Heart left ventricle (tissue), 16 donors: ENCODE results near the gene SHISA5. TPM values are rescaled to one million over a fixed set of nuclear protein-coding genes. Genes with fewer than 3 reads are reported as not detected.

Experiments used
- ATAC-seq, 4 donors: fragments of 200-7000 bp; cut with Tn5 transposase; one replicate each; pipeline ENCODE4 v1.9.1; 2020 to 2022; ENCODE audit warnings: moderate library complexity in 4 of 4, mild to moderate bottlenecking in 3 of 4, moderate number of reproducible peaks in 1 of 4
- DNase-seq, 5 donors: peaks; one replicate each; pipeline ENCODE4 v3.0.0-alpha.2; 2020
- H3K27ac ChIP-seq, 12 donors: fragments of 200-600 bp; sonication (generic) in 4 of 12; one replicate each; pipeline versions ENCODE4 v1.5.0 to v1.8.0; 2016 to 2022; ENCODE audit warnings: mild to moderate bottlenecking in 2 of 12
- H3K27me3 ChIP-seq, 9 donors: fragments of 200-600 bp; sonication (generic) in 2 of 9; one replicate each; pipeline versions ENCODE4 v1.5.1 to v1.8.0; 2016 to 2022; ENCODE audit warnings: mild to moderate bottlenecking in 3 of 9
- H3K36me3 ChIP-seq, 9 donors: fragments of 200-600 bp; sonication (generic) in 2 of 9; one replicate each; pipeline versions ENCODE4 v1.5.0 to v1.8.0; 2018 to 2022; ENCODE audit warnings: mild to moderate bottlenecking in 2 of 9
- H3K4me1 ChIP-seq, 12 donors: fragments of 200-600 bp; sonication (generic) in 4 of 12; one replicate each; pipeline versions ENCODE4 v1.5.0 to v1.8.0; 2016 to 2022; ENCODE audit warnings: mild to moderate bottlenecking in 3 of 12
- H3K4me3 ChIP-seq, 12 donors: fragments of 200-600 bp; sonication (generic) in 4 of 12; one replicate each; pipeline versions ENCODE4 v1.5.0 to v1.8.0; 2017 to 2022; ENCODE audit warnings: mild to moderate bottlenecking in 9 of 12, moderate library complexity in 4 of 12
- H3K9me3 ChIP-seq, 12 donors: fragments of 200-600 bp; sonication (generic) in 4 of 12; one replicate each; pipeline versions ENCODE4 v1.5.0 to v1.8.0; 2016 to 2022; ENCODE audit warnings: mild to moderate bottlenecking in 1 of 12
- CTCF ChIP-seq, 12 donors: fragments of 200-600 bp; sonication (generic) in 4 of 12; IDR thresholded peaks; one replicate each; pipeline versions ENCODE4 v1.5.0 to v1.8.0; 2018 to 2022; ENCODE audit warnings: antibody characterized with exemption in 12 of 12, mild to moderate bottlenecking in 5 of 12
- POLR2A ChIP-seq, 2 donors: fragments of 450-650 bp; IDR thresholded peaks; one replicate each; pipeline ENCODE4 v1.6.1; 2017; ENCODE audit warnings: antibody characterized with exemption in 2 of 2, mild to moderate bottlenecking in 2 of 2, moderate library complexity in 2 of 2
- WGBS, 4 donors: extraction: QIAGEN DNeasy Blood & Tissue Kit in 2 of 4; methylation state at CpG; one replicate each; pipeline versions ENCODE4 v1.1.5 to v1.1.7; 2013 to 2018; 5-methylcytosine and 5-hydroxymethylcytosine counted together
- intact Hi-C, 10 donors: fragments of 100-400 bp; cut with DNase I; formaldehyde crosslinking; loops; one replicate each; pipeline versions ENCODE4 v1.11.1 to v1.14.2; 2022
- polyA plus RNA-seq, 2 donors: library from polyadenylated mRNA; stranded (reverse); fragments of 200-250 nt; gene quantifications; one replicate each; pipeline ENCODE4 v1.2.3, GENCODE V29; 2013
- total RNA-seq, 9 donors: library from RNA; depleted of rRNA in 2 of 9; stranded (reverse); fragments of >200 nt in 2 of 9; fragmentation: NEBNext Ultra II Directional in 3 of 9; extraction: Animal tissue kit (Norgen Biotek cat#: 25700) in 3 of 9; gene quantifications; one replicate each; pipeline versions ENCODE4 v1.1.0 to v1.2.4, GENCODE V29; 2016 to 2023
- donor health status: ischemic (EF 13 %, LVEDD 7.1; RV severe dilation, severe dysfunction).
- donor health status: healthy with polysubstance abuse.
- donor health status: DM: no; HTN: yes; CAD: no.
- donor health status: DM: no; HTN: no; CAD: no.
- donor health status: ischemic (EF 25% LVEDD 6.9; RV normal size, moderate dysfunction).
- donor health status: ischemic (EF 25% LVEDD 5.7; RV mildly dilated, moderate dysfunction).
- donor health status: healthy.
- donor health status: DM: yes; HTN: yes; CAD: no.
- donor health status: ischemic (EF 35%, LVEDD 5.7; RV mildly dilated, moderate dysfunction).
- donor health status: nonischemic (EF 11% LVEDD 7.7; RV severe dilation, severe dysfunction).
- donor health status: DM: yes; HTN: yes; CAD: no.
- donor health status: PGD.
- donor health status: ischemic (EF 29% LVEDD 5.4; RV normal size, mild dysfunction).
- donor health status: nonischemic (EF 23%, LVEDD 6.1; RV moderate dilation, normal function).

The SHISA5 gene
- total and polyA plus RNA-seq, 11 donors: 25.8 to 124 (median 54.6) TPM

DNA sequence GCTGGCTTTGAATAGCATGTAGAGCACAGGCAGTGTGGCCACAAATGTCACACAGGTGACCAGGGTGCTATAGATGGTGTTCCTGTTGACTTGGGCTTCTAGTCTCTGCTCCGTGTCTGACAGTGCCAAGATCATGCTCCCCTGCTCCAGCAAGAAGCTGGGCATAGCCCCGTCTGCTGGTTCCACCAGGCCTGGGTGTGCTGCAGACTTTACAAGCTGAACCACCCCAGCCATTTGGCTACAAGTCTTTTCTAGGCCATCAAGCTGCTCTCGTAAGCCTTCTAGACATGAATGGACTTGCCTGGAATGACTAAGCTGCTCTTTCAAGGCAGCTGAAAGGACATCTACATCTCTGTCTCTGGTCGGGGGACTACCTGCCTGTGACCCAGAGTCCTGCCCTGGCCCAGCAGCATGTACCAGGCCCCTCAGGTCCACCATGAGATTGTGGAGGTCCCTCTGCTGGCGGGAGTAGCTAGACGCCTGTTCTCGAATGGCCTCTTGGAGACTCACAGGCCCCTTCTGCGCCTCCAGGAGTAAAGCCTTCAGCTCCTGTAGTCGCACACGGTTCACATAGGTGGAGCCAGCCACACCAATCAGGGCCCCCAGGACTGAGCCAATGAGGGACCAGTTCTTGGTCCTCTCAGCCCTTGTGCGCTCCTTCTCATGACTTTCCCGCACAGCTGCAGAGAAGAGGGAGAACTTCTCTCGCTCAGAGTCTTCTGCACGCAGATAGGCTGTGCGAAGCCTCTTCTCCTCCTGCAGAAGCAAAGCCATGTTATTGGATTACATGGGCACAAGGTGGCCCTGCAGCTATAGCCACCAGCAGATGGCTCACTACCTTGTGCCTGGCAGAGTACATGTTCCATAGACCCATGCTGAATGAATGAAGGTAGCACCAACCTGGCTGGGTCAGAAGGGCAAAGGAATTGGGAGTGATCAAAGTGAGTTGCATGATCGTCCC is 71.3 kb downstream of the SHISA5 start:
- intact Hi-C loops: loop anchor here in 2 of 10 donors (1.0 to 2.0 kb wide), 2 partner anchors 29 to 30 kb away; no protein-coding TSS in a partner anchor
- Histone ChIP-seq H3K36me3 (peaks cover 0 to 25% (median 16%) of the 10 kb centered on the region in 9 donors), H3K27me3 (no peaks in the 10 kb centered on the region), H3K27ac (no peak overlapping the region), H3K9me3 (no peaks in the 10 kb centered on the region), H3K4me3 (no peak overlapping the region), H3K4me1 (peaks cover 0 to 38% (median 19%) of the 10 kb centered on the region in 12 donors)
- no peak for ATAC-seq
- no peak for DNase-seq
- 79 to 84% (median 83%) methylated on average over 14 to 16 of the region's 16 CpGs for WGBS, 4 donors
- TF ChIP-seq POLR2A (IDR thresholded peaks at IDR 0.05) (no peak), CTCF (IDR thresholded peaks at IDR 0.05) (peak in 1 of 12 donors; percentile 15)

DNA sequence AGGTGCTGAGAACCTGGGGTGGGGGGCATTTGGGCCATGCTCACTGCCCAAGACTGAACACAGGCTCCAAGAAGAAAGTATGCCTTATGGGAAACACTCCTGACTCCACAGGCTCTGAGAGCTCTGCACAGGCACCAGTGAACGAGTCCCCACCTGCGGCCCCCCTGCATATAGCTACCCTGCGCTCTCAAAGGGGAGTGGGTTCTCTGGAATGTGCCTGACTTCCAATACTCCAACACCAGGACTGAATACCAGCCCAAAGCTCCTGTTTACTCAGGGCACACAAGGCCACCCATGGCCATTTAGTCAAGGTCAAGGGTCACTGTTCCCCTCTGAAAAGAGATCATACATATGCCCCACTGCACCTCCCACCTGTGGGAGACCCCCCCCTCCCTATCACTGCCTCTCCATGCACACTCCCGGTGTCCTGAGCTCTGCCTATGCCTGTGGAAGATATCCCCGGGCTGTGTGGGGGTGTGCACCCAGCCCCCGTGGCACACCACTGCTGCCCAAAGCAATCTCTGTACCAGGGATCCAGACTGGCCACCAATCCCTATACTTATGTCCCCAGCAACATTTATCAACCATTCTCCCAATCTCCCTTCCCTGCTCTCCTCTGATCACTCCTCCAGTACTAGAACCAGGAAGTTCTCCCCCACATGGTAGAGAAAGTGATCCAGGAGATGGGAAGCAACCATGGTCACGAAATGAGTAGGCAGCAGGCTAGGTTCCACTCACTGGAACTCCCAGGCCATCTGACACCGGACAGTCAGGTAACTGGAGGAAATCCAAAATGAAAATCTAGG is 72.5 kb downstream of the SHISA5 start:
- no peak for ATAC-seq
- WGBS, 4 donors: 86 to 91% (median 88%) methylated on average over 8 of the region's 8 CpGs
- intact Hi-C loops: loop anchor here in 1 of 10 donors (2.0 kb wide), 1 partner anchor 29 kb away; no protein-coding TSS in a partner anchor
- Histone ChIP-seq H3K27ac (peak overlapping the region in 1 of 12 donors; percentile 94), H3K4me1 (peaks cover 0 to 47% (median 32%) of the 10 kb centered on the region in 12 donors), H3K36me3 (peaks cover 0 to 25% (median 16%) of the 10 kb centered on the region in 9 donors), H3K27me3 (no peaks in the 10 kb centered on the region), H3K9me3 (no peaks in the 10 kb centered on the region), H3K4me3 (no peak overlapping the region)
- DNase-seq: peak in 1 of 5 donors; percentile 16
- no peak for TF ChIP-seq CTCF (IDR thresholded peaks at IDR 0.05)
- no peak for TF ChIP-seq POLR2A (IDR thresholded peaks at IDR 0.05)

- H3K27ac ChIP-seq: peak overlapping the region in 4 of 12 donors; percentile 89 to 94 (median 92)
- peaks cover 0 to 25% (median 16%) of the 10 kb centered on the region in 9 donors for H3K36me3 ChIP-seq
- no peak for TF ChIP-seq POLR2A (IDR thresholded peaks at IDR 0.05)
- TF ChIP-seq CTCF (IDR thresholded peaks at IDR 0.05): no peak
- intact Hi-C loops: no loop called here
- ATAC-seq (no peak), DNase-seq (no peak)
- H3K27me3 ChIP-seq: no peaks in the 10 kb centered on the region
- H3K9me3 ChIP-seq: no peaks in the 10 kb centered on the region
- no peak overlapping the region for H3K4me3 ChIP-seq
- 88 to 93% (median 90%) methylated on average over 1 of the region's 1 CpG for WGBS, 4 donors
- H3K4me1 ChIP-seq: peaks cover 4 to 54% (median 39%) of the 10 kb centered on the region in 12 donors
Measured at GRCh38 chr3:48430708-48431101, 73.3 kb downstream of the SHISA5 start.
